ENCODE data around the gene PAPSS1. TPM values are rescaled to one million over a fixed set of nuclear protein-coding genes. Genes with fewer than 3 reads are reported as not detected.

PAPSS1 gene
- total RNA-seq, 1 experiment from 2014 or later: 59.0 TPM

GRCh38 chr4:107710493-107711459 is 9.3 kb downstream of the PAPSS1 start:
- ChIA-PET POLR2A (no interaction called here), CTCF (interaction anchor here (1.5 kb wide), 1 partner anchor 9 kb away, joined by 3 read pairs; the partner anchor contains the start of gene PAPSS1), RAD21 (ENCODE audit: low non-redundant PET in 1 of 2, low total read pairs in 2 of 2, uncharacterized antibody in 2 of 2, unreplicated experiment in 2 of 2) (no interaction called here)
- Histone ChIP-seq H3K79me2 (ENCODE audit: insufficient read depth, low read length) (peaks cover 50% of the 10 kb centered on the region), H4K20me1 (ENCODE audit: insufficient read depth) (no peaks in the 10 kb centered on the region), H3K4me1 (ENCODE audit: control insufficient read depth in 1 of 2, insufficient read depth in 2 of 2, low read length in 2 of 2) (peaks cover 0 to 9% of the 10 kb centered on the region in 2 experiments; a peak in 1 of 4 replicates), H3K9me2 (ENCODE audit: insufficient read depth) (no peaks in the 10 kb centered on the region), H3K36me3 (ENCODE audit: control insufficient read depth in 1 of 2, insufficient read depth in 2 of 2, low read length in 2 of 2) (no peaks in the 10 kb centered on the region), H3K9ac (ENCODE audit: low read length) (no peak overlapping the region), H3K4me2 (ENCODE audit: low read length) (no peak overlapping the region), H3K9me3 (ENCODE audit: control insufficient read depth in 1 of 2, insufficient read depth in 1 of 2, low read depth in 1 of 2, low read length in 2 of 2) (peaks cover 5 to 6% of the 10 kb centered on the region in 2 experiments; a peak in 3 of 4 replicates), H3K27me3 (ENCODE audit: insufficient read depth, low read length) (no peaks in the 10 kb centered on the region), H3K27ac (ENCODE audit: low read depth, low read length) (no peak overlapping the region), H3K4me3 (replicated peaks in 1 of 2; ENCODE audit: low read depth in 1 of 2, low read length in 2 of 2) (no peak overlapping the region), H2AFZ (ENCODE audit: low read depth, low read length, poor library complexity, severe bottlenecking) (no peak overlapping the region)
- TF ChIP-seq RAD21 (IDR thresholded peaks at IDR 0.05; ENCODE audit: low read depth) (no peak), EZH2 (IDR thresholded peaks at IDR 0.05) (no peak), CBX3 (IDR thresholded peaks at IDR 0.05; ENCODE audit: low read depth) (no peak), EZH2phosphoT487 (IDR thresholded peaks at IDR 0.05; ENCODE audit: borderline replicate concordance) (no peak), SRF (IDR thresholded peaks at IDR 0.05; ENCODE audit: low read depth) (no peak), ATF3 (IDR thresholded peaks at IDR 0.05) (no peak), ELF1 (IDR thresholded peaks at IDR 0.05; ENCODE audit: borderline replicate concordance, low read depth) (no peak), ZNF274 (IDR thresholded peaks at IDR 0.05; ENCODE audit: low read depth, low read length) (no peak), POLR2AphosphoS5 (IDR thresholded peaks at IDR 0.05; ENCODE audit: low read depth, low read length) (no peak), MAX (IDR thresholded peaks at IDR 0.05) (no peak)
- TF ChIP-seq, protein P1, sequence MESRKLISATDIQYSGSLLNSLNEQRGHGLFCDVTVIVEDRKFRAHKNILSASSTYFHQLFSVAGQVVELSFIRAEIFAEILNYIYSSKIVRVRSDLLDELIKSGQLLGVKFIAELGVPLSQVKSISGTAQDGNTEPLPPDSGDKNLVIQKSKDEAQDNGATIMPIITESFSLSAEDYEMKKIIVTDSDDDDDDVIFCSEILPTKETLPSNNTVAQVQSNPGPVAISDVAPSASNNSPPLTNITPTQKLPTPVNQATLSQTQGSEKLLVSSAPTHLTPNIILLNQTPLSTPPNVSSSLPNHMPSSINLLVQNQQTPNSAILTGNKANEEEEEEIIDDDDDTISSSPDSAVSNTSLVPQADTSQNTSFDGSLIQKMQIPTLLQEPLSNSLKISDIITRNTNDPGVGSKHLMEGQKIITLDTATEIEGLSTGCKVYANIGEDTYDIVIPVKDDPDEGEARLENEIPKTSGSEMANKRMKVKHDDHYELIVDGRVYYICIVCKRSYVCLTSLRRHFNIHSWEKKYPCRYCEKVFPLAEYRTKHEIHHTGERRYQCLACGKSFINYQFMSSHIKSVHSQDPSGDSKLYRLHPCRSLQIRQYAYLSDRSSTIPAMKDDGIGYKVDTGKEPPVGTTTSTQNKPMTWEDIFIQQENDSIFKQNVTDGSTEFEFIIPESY (IDR thresholded peaks at IDR 0.05; ENCODE audit: extremely low read depth, insufficient replicate concordance, low read length): no peak
- intact Hi-C loops (cut with micrococcal nuclease): no loop called here
- ATAC-seq (no peak), DNase-seq (ENCODE audit: low read depth, low spot score) (no peak)
- no TSS peak for BruUV-seq (replicated peaks)

All from HCT116 (cell line).